Stimulated activated CD8-positive, alpha-beta memory T cell treated with anti-CD3 and anti-CD28 coated beads, Interleukin-15, amount 100 ng/mL, for 1 hour (primary cell): Measurements from ENCODE around the gene SGIP1.
"Not testable (repeated sequence)": the region's sequence is repeated elsewhere in the genome, so short reads cannot be mapped to it uniquely, and the experiment has no call there.

ENCODE experiments used
- DNase-seq: peaks from one replicate; pipeline ENCODE4 v3.0.0-alpha.2; 2020; ENCODE audit warnings: low read depth

SGIP1 gene

DNA sequence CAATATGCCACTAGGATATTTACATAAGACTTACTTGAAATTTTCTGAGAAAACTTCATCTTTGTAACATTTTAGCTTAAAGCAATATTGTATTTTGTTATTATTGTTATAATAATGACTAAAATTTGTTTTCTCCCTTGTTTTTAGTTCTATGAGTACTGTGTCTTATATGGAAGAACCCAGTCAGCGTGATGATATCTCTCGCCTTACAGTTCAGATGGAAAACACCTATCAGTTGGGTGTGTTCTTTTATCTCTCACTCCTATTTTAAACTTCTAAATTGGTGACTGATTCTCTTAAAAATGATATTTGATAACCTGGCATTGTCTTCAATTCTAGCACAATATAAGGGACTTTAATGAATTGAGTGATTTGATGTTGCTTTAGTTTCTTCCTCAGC lies 236.3 kb downstream of the SGIP1 start:
- DNase-seq, result no peak

GRCh38 chr1:66770694-66771093 lies 236.7 kb downstream of the SGIP1 start:
- DNase-seq, result no peak

- no peak for DNase-seq
Measured at GRCh38 chr1:66773227-66773626, 239.3 kb downstream of the SGIP1 start.

DNA sequence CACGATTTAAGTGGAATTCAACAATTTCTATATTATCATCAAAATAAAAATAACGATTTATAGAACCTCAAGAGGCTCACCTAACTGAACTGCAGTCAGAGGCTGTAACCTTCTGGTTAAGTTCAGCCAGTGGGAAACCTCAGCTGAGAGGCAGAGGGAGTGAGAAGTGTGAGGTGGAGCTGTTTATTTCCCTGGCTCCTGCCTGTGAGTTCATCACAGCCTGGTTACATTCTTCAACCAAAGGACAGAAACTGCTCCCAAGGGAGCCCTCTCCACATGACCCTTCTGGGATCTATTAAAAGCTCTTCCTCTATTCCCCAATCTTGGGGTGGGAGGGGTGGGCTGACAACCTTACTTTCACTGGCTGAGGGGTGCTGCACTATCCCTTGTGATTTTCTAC lies 240.5 kb downstream of the SGIP1 start:
- no peak for DNase-seq

GRCh38 chr1:66775646-66776045 lies 241.7 kb downstream of the SGIP1 start:
- no peak for DNase-seq

GRCh38 chr1:66777831-66778230 lies 243.9 kb downstream of the SGIP1 start:
- DNase-seq, result no peak

DNA sequence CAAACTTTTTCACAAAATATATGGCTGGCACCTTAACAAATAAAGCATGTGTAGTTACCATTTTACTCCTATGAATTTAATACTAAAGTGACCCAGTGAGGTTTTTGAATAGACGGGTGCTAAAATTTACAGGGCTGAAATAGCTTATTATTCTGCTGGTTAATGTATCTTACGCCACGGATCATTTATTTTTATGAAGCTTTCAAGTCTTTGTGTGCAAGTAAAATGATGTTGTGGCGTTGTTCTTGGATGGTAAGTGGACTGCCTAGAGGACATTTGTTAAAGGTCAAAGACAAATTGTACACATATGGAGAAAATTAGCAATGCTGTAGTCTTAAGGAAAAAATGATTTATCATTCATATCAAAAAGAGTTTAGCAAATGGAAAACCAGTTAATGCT lies 244.3 kb downstream of the SGIP1 start:
- no peak for DNase-seq

DNA sequence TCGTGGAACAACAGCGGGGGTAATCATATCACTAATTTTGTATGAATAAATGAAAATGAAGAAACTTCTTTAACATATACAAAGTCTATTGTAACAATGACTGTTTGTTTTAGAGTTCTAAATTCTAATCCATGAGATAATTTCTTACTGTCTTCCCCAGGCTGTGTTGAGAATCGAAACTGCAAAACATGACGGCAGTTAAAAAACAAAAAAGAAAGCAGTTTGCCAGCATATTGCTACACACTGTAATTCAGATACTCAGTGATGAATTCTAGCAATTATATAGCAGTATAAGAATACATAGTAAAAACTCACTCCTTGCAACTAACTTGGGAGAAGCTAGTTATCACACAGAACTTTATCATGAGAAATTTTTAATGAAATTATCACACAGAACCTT lies 245.0 kb downstream of the SGIP1 start:
- DNase-seq, result no peak

GRCh38 chr1:66779475-66780078 lies 245.6 kb downstream of the SGIP1 start:
- DNase-seq, result no peak

DNA sequence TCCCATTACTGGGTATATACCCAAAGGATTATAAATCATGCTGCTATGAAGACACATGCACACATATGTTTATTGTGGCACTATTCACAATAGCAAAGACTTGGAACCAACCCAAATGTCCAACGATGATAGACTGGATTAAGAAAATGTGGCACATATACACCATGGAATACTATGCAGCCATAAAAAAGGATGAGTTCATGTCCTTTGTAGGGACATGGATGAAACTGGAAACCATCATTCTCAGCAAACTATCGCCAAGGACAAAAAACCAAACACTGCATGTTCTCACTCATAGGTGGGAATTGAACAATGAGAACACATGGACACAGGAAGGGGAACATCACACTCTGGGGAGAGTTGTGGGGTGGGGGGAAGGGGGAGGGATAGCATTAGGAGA lies 251.8 kb downstream of the SGIP1 start:
- not testable (repeated sequence) for DNase-seq

GRCh38 chr1:66787641-66788040 lies 253.7 kb downstream of the SGIP1 start:
- DNase-seq, result no peak

DNA sequence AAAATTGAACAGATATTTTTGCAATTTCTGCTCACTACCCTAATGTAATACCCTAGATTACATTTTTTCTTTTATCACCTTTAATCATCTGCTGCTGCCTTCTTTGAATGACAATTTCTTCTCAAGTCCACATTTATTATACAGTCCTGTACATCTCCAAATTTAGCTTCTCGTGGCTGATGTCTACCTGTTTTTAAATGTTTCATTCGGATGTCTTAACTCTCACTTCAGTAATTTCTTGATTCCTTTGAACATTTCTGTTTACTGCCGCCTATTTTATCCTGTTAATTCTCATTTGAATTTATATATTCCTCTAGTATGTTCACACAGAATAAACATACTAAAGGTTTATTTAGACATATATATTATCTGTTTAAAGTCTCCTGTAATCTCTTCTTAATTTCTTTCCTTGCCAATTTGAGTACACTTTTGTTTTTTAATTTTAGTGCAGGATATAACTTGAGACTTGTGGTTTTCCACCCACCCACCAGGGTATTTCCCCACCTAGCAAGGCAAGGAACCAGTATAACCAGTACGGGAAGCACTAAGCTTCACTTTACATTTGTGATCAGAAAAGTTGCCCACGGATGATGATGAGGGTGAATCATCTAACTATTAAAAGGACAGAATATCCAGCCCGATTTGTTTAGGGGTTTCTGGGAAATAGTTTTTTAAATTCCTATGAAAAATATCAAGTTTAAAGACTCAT lies 254.4 kb downstream of the SGIP1 start:
- peak; percentile 4 for DNase-seq

- no peak for DNase-seq
Measured at GRCh38 chr1:66791621-66792610, 258.0 kb downstream of the SGIP1 start.

- DNase-seq, result not testable (repeated sequence)
Measured at GRCh38 chr1:66795839-66796238, 261.9 kb downstream of the SGIP1 start.
